Measurements from ENCODE around the gene SOBP. TPM values are rescaled to one million over a fixed set of nuclear protein-coding genes. Genes with fewer than 3 reads are reported as not detected.

The SOBP gene
- polyA plus RNA-seq, 1 donor (not counting 4 experiments of a cell fraction or from before 2014, with no cell fraction given) = not detected

GRCh38 chr6:107587451-107587850, 97.5 kb downstream of the SOBP start:
- no peaks in the 10 kb centered on the region for H3K9me1 ChIP-seq (ENCODE audit: control insufficient read depth, extremely low read depth, insufficient read depth, low read length)
- H3K79me2 ChIP-seq (ENCODE audit: control insufficient read depth, insufficient read depth, low read length) = no peaks in the 10 kb centered on the region
- peaks cover 6% of the 10 kb centered on the region for H3K27me3 ChIP-seq (ENCODE audit: control insufficient read depth, extremely low read depth, insufficient read depth, low read length)
- no peaks in the 10 kb centered on the region for H3K4me1 ChIP-seq (ENCODE audit: control insufficient read depth, extremely low read depth, insufficient read depth, low read length)
- H3K9ac ChIP-seq (ENCODE audit: control insufficient read depth, extremely low read depth, insufficient read depth, low read length) = no peak overlapping the region
- no peak overlapping the region for H3K27ac ChIP-seq (ENCODE audit: control insufficient read depth, insufficient read depth, low read length)
- H3K4me3 ChIP-seq (ENCODE audit: control insufficient read depth in 2 of 3, extremely low read depth in 1 of 3, insufficient read depth in 2 of 3, low read depth in 1 of 3, low read length in 3 of 3) = no peak overlapping the region
- dilution Hi-C loops (cut with MboI; ENCODE audit: extremely low pct_ligation_motif_present, low sequenced_read_pairs) = no loop called here
- TF ChIP-seq EZH2 (IDR thresholded peaks at IDR 0.05; ENCODE audit: low read length) (no peak), CTCF (optimal IDR thresholded peaks at IDR 0.05 in 1 of 3, IDR thresholded peaks at IDR 0.05 in 1 of 3, conservative IDR thresholded peaks at IDR 0.05 in 1 of 3; ENCODE audit: extremely low read depth in 1 of 3, insufficient read depth in 2 of 3, low read length in 3 of 3) (no peak)
- H3K9me3 ChIP-seq (ENCODE audit: control insufficient read depth, low read depth, low read length) = no peaks in the 10 kb centered on the region
- FAIRE-seq = no peak
- H4K20me1 ChIP-seq (ENCODE audit: control insufficient read depth, extremely low read depth, insufficient read depth, low read length) = no peaks in the 10 kb centered on the region
- no peak overlapping the region for H3K4me2 ChIP-seq (ENCODE audit: control insufficient read depth, extremely low read depth, insufficient read depth, low read depth, low read length)
- H2AFZ ChIP-seq (ENCODE audit: control insufficient read depth, low read length) = no peak overlapping the region
- H3K36me3 ChIP-seq (ENCODE audit: control insufficient read depth in 2 of 2, extremely low read depth in 1 of 2, insufficient read depth in 2 of 2, low read length in 2 of 2) = no peaks in the 10 kb centered on the region
- DNase-seq (ENCODE audit: low read depth, low spot score) = no peak

- no peak for DNase-seq (ENCODE audit: low read depth, low spot score)
These were observed 99.3 kb downstream of the SOBP start for GRCh38 chr6:107589199-107589598.

More at GRCh38 chr6:107589199-107589598, 99.3 kb downstream of the SOBP start:
- Histone ChIP-seq H3K27ac (ENCODE audit: control insufficient read depth, insufficient read depth, low read length) (no peak overlapping the region), H3K4me1 (ENCODE audit: control insufficient read depth, extremely low read depth, insufficient read depth, low read length) (no peaks in the 10 kb centered on the region), H3K4me3 (ENCODE audit: control insufficient read depth in 2 of 3, extremely low read depth in 1 of 3, insufficient read depth in 2 of 3, low read depth in 1 of 3, low read length in 3 of 3) (no peak overlapping the region), H2AFZ (ENCODE audit: control insufficient read depth, low read length) (no peak overlapping the region), H3K9ac (ENCODE audit: control insufficient read depth, extremely low read depth, insufficient read depth, low read length) (no peak overlapping the region), H3K4me2 (ENCODE audit: control insufficient read depth, extremely low read depth, insufficient read depth, low read depth, low read length) (no peak overlapping the region), H3K9me1 (ENCODE audit: control insufficient read depth, extremely low read depth, insufficient read depth, low read length) (no peaks in the 10 kb centered on the region), H4K20me1 (ENCODE audit: control insufficient read depth, extremely low read depth, insufficient read depth, low read length) (no peaks in the 10 kb centered on the region), H3K27me3 (ENCODE audit: control insufficient read depth, extremely low read depth, insufficient read depth, low read length) (peaks cover 6% of the 10 kb centered on the region), H3K36me3 (ENCODE audit: control insufficient read depth in 2 of 2, extremely low read depth in 1 of 2, insufficient read depth in 2 of 2, low read length in 2 of 2) (no peaks in the 10 kb centered on the region), H3K9me3 (ENCODE audit: control insufficient read depth, low read depth, low read length) (no peaks in the 10 kb centered on the region), H3K79me2 (ENCODE audit: control insufficient read depth, insufficient read depth, low read length) (no peaks in the 10 kb centered on the region)
- dilution Hi-C loops (cut with MboI; ENCODE audit: extremely low pct_ligation_motif_present, low sequenced_read_pairs) = no loop called here
- no peak for FAIRE-seq
- TF ChIP-seq EZH2 (IDR thresholded peaks at IDR 0.05; ENCODE audit: low read length) (no peak), CTCF (optimal IDR thresholded peaks at IDR 0.05 in 1 of 3, IDR thresholded peaks at IDR 0.05 in 1 of 3, conservative IDR thresholded peaks at IDR 0.05 in 1 of 3; ENCODE audit: extremely low read depth in 1 of 3, insufficient read depth in 2 of 3, low read length in 3 of 3) (no peak)
